LNCaP clone FGC (cell line): Measurements from ENCODE around the gene RPS3.

Experiments
- DNase-seq: peaks from one replicate; pipeline ENCODE4 v3.0.0-alpha.2; 2011; ENCODE audit warnings: low read depth
- H3K4me3 ChIP-seq: 2 replicates; pipeline ENCODE4 v1.5.1; 2011; ENCODE audit warnings: mild to moderate bottlenecking, low read depth, low read length, control low read depth
- CTCF ChIP-seq: IDR thresholded peaks from 2 replicates; pipeline ENCODE4 v1.5.1; 2012; ENCODE audit warnings: mild to moderate bottlenecking; ENCODE audit not compliant: control insufficient read depth, insufficient read depth; ENCODE audit errors: extremely low read depth

The RPS3 gene

DNA sequence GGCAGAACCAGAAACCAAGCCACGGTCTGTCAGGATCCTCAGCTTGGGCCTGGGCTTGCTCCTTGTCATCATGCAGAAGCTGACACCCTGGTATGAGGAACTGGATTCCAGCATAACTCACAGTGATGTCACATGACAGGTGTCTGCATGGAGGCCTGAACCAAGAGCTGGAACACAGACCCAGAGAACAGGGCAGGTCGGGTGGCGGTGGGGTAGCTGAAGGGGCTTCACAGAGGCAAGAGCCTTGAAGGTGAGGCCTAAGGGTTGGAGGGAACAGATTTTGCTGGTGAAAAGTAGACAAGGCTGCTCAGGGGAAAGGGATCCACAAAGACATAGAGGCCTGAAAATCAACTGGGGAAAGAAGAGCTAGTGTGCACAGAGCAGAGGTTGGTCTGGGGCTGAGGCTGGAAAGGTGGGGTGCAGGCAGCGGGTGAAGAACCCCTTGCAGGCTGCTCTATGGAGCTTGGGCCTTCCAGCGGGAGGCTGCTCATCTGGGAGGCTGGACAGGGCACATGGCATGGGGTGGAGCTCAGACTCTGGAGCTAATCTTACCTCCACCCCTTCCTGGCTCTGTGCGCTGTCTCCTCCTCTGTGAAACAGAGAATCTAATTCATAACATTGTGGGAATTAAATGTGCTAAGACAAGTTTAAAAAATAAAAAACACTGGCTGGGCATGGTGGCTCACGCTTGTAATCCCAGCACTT is 18.4 kb upstream of the RPS3 start:
- TF ChIP-seq CTCF, result no peak
- no peak for DNase-seq
- no peak overlapping the region for H3K4me3 ChIP-seq

DNA sequence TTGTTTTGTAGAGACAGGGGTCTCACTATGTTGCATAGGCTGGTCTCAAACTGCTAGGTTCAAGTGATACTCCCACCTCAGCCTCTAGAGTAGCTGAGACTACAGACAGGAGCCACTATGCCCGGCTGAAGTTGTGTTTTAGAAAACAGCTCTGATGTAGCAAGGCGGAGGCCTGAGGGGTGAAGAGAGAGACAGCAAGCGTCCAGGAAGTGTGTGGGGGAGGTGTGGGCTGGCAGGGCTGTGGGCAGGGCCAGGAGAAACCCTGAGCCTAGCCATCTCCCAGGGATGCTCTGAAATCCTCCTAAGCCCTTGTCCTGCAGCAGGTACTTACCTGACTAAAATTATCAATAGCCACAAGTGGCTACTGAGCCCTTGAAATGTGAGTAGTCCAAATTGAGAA is 16.1 kb upstream of the RPS3 start:
- no peak for DNase-seq
- no peak for TF ChIP-seq CTCF

DNA sequence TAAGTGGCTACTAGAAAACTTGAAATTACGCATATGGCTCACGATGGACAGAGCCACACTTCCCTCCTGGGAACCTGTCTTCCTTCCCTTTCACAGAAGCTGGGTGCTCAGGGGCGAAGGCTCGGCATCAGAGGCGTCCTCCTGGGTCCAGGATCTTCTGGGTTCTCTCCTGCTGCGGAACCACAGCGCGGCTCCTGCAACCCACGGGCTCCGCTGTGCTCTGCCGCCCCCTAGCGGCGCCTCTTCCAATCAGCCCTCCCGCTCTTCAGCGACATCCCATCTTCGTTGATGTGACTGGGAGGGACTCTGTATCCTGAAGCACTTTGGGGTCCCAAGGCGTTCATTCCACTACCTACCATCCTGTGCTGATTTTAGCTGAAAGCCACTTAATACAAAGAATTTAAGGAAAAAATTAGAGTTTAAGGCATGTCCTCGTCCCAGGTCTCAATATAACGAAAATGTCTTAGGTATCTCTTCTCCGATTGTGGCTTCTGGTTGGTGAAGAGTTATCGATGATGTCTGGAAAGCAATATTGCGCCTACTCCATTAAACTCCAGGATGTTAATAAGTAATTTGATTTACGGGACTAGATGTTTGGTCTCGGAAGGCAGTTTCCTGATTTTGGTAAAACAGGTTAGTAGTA is 14.8 kb upstream of the RPS3 start:
- no peak overlapping the region for H3K4me3 ChIP-seq
- TF ChIP-seq CTCF, result peak; percentile 98
- no peak for DNase-seq

More for the DNA sequence above, 16.1 kb upstream of the RPS3 start:
- H3K4me3 ChIP-seq, result no peak overlapping the region

DNA sequence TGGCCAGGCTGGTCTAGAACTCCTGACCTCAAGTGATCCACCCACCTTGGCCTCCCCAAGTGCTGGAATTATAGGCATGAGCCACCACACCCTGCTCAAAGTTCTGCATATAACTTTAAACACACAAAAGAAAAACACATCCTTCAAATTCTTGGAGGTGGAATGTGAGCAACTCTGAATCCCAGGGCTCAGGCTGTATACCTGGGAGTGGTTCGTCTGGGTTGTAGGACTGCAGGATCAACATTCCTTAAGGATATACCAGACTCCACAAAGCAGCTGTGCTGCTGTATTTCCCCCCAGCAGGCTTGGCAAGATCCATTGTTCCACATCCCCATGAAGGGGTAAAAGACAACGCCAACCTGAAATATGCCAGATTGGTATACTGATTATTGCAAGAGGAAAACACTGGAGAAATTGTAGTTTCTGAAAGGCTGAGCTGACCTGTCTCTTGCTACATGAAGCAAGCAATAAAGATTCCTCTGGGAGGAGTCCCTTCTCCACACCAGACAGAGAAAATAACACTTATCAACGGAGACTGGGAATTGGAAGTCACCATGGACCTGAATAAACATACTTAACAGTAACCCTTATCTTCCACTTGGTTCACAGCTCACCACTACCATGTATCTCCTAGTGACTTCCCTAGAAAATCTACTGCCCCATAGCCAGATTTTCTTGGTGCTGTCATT is 12.2 kb upstream of the RPS3 start:
- no peak for TF ChIP-seq CTCF
- no peak overlapping the region for H3K4me3 ChIP-seq
- DNase-seq, result no peak

DNA sequence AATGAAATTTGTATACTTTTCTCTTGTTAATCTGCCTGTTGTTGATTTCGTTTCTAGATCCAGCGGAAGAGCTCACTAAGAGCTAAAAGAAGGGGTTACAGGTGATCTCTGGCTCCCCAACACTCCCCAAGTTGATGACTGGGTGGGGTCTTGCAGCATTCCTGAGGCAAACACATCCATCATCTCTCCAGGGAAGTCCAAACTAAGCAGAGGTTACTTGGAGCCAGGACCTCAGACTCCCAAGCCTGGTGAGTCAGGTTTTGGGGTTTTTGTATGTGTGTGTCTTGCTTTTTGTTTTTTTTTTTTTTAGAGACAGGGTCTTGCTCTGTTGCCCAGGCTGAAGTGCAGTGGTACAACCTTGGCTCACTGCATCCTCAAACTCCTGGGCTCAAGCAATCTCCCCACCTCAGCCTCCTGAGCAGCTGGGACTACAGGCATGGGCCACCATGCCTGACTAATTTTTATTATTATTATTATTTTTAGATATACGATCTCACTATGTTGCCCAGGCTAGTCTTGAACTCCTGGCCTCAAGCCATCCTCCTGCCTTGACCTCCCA is 11.5 kb upstream of the RPS3 start:
- DNase-seq, result no peak
- no peak overlapping the region for H3K4me3 ChIP-seq
- no peak for TF ChIP-seq CTCF

DNA sequence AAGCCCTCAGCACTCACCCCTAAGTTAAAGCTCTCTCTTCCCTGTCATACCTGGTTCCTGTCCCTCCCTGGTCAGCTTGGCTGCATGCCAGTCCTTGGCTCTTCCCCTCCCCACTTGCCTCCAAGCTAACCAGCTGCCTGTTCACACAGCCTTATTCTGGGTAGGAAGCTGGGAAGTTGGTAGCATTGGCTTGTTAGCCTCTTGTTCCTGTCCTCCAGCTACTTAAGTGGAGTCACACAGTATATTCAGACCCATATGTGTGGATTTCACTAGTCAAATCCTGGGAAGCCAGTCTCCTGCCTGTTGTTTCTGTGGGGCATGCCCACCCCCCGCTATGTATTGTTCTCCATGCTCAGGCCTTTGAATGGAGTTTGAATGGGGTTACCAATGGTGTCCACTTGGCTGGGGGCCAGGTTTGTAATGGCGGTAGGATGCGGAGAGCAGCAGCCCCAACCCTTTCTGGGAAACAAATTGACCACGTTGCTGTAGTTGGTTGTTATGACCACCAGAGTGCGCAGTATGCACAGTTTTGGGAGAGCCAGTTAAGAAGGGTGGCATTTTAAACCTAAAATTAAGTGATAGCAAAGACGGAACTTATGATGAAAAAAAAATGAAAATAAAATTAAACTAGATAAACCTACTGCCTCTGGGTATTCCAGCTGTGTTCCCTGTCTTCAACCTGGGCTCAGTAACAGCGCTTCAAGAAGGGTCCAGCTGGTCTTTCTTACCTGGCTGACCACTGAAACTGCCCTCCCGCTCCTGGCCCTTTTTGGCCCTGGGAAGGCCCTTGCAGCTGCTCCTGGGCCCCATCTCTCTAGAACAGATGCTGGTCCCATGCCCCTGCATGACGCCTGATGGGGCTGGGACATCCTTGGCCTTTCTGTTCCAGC is 10.7 kb upstream of the RPS3 start:
- peak; percentile 86 for TF ChIP-seq CTCF
- no peak for DNase-seq
- no peak overlapping the region for H3K4me3 ChIP-seq
